ENCODE results near the gene KSR1.

Gene KSR1

DNA sequence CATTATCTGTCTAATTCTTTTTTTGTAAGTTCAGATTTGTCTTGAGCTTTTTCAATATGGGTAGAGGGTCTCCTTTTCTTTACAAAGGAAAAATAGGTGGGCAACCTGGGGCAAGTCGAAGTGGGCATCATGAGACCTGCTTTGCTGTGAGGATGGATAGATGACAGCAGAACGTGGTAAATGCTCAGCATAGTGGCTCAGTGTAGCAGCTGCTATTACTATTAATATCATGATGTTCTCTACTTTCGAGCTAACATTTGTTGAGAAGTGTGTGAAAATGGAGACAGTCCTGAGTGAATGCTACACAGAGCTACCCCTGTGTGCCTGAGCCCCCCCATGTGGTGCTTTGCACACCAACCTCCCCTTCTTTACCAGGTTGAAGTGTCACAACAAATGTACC, 135.7 kb downstream of the KSR1 start:
- no peak for DNase-seq (ENCODE audit: low spot score)

- DNase-seq (ENCODE audit: low spot score), result no peak
These were observed 137.1 kb downstream of the KSR1 start for GRCh38 chr17:27593232-27593856.

GRCh38 chr17:27593857-27594255, 137.6 kb downstream of the KSR1 start:
- DNase-seq (ENCODE audit: low spot score), result no peak

GRCh38 chr17:27595208-27595607, 139.0 kb downstream of the KSR1 start:
- no peak for DNase-seq (ENCODE audit: low spot score)

GRCh38 chr17:27596096-27596495, 139.8 kb downstream of the KSR1 start:
- DNase-seq (ENCODE audit: low spot score), result no peak

DNA sequence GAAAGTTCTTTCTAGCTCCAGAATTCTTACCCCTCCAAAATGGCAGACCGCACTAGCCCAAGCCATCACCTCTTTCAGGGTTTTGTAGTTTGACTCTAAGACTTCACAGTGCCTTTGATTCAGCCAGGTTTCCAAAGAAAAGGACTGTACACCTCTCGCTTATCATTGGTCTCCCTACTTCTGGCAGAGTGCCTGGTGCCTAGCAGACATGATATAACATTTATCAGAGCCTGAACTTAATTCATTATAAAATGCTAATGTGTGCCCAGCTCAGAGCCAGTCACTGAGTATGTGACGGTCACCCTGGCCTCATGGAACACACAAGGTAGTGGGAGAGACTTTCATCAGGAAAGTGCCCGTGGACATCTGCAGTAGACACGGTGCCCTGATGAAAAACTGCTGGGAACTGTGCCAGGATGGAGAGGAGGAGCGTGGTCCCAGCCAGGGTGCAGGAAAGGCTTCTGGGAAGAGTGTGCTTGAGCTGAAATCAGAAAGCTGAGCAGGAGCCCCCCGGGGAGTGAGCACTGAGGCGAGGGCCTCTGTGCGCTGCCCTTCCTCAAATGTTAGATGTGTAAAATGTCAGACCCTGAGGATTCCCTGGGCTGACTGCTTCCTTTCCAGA, 140.4 kb downstream of the KSR1 start:
- no peak for DNase-seq (ENCODE audit: low spot score)

DNA sequence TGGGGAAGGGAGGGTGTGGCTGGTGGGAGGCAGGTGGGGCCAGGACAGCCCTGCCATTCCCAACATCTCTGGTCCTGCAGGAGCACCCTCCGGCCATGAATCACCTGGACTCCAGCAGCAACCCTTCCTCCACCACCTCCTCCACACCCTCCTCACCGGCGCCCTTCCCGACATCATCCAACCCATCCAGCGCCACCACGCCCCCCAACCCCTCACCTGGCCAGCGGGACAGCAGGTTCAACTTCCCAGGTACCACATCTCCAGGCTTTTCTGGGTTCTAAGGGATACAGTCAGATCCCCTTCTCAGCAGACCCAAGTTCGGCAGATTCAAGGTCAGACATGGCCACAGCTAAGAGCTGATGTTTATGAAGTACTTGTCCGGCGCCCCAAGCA, 140.9 kb downstream of the KSR1 start:
- DNase-seq (ENCODE audit: low spot score), result no peak

GRCh38 chr17:27597783-27598320, 141.6 kb downstream of the KSR1 start:
- DNase-seq (ENCODE audit: low spot score), result no peak

DNA sequence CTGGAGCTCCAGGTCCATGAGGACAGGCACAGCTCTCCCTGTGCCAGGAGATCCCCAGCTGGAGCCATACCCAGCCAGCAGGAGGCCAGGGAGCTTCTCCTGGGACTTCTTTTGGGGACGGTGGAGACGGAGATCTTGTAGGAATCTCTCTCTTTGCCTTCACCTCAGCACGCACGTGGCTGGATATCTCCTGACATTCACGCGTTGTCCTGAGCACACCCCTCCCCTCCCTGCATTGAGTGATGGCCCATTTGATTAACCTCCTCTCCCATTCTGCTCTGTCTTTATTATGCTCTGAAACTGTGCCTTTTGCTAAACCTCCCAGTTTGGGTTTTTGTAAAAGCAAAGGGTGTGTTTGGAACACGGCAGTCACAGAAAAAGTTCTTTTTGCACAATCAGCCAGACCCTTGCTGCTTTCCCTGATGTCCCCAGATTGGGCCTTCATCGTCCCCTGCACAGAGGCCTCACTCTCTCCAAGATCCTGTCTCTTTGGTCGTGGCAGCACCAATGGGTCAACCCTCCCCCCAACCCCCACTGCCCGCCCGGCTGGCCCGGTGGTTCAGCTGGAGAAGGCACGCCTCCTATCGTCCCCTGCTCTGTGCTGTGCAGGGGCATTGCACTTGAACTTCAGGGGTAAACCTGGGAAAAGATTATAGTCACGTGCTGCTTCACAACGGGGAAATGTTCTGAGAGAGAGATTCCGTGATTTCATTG, 142.2 kb downstream of the KSR1 start:
- DNase-seq (ENCODE audit: low spot score), result no peak

DNA sequence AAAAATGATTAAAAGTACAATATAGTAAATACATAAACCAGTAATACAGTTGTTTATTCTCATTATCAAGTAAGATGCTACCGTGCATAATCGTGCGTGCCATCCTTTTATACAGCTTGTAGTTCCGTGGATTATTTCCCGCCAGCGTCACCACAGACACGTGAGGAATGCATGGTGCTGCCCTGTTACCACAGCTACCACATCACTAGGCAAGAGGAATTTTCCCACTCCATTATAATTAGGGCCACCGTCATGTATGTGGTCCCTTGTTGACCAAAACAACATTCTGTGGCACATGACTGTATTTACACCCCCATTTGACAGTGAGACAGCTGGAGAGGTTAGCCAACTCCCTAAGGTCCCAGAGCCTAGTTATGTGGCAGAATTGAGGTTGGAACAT, 144.2 kb downstream of the KSR1 start:
- DNase-seq (ENCODE audit: low spot score), result no peak

DNA sequence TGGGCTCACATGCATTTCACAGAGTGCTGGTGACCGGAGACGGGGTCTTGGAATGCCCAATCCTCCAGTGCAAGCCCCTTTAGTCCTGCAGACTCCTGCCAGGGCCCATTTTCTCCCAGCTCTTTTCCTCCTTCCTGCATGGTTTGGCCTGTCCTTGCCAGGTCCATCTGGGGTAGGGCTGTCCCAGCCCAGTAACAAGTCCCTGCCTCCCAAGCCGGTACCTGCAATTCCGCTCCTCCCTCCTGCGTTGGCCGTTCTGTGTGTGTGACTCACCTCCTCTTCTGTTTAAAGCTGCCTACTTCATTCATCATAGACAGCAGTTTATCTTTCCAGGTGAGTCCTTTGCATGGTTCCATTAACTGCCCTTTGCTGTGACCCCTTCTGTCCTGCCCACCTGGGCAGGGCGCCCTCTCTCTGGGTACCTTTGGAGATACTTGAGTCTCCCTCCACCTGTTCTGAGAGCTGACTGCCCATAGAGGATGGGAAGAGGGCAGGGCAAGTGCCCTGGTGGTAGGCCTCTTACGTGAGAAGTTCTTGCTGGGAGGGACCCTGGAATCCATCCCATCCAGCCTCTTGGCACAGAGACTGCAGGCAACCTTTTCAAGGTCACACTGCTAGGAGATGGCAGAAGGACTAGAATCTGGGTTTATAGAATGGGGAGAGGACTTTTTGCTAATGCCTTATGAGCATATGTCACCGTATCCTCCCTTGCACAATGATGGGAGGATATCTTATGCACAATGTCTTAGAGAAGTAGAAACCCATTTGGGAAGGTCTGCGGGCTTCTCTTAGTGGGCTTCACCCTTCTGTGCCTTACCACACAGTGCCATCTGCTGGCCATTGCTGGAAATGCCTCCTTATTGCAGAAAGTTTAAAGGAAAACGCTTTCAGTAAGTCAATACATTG, 145.1 kb downstream of the KSR1 start:
- DNase-seq (ENCODE audit: low spot score), result peak; percentile 64

GRCh38 chr17:27601975-27602302, 145.7 kb downstream of the KSR1 start:
- no peak for DNase-seq (ENCODE audit: low spot score)

DNA sequence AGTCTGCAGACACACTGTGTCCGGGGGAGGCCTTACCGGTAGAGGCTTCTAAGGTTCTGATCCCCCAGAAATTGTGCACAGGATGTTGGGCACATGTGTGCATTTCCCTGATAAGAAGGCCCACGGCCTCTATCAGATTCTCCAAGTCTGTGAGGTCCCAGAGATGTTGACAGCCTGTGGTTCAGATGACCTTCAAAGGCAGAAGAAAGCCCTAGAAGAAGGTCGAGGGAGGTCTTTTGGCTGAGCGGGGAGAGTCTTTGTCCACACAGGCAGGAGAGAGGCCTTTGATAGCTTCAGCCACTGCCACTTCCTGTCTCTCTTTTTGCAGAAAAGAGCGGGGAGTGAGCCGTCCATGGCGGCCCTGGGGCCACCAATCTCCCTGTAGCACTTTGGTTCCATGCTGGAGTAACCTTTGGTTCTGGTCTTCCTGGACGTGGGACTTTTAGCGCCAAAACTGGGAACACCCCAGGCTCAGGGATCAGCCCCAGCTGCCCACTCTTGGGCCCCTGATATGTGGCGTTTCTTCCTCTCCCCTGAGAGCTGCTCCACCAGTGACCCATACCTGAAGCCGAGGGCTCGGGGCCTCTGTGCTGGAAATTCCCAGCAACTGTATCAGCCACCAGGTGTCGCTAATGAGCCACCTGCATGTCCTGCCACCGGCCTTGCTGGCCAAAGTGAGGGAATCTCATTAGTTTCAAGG, 146.6 kb downstream of the KSR1 start:
- DNase-seq (ENCODE audit: low spot score), result peak; percentile 50

DNA sequence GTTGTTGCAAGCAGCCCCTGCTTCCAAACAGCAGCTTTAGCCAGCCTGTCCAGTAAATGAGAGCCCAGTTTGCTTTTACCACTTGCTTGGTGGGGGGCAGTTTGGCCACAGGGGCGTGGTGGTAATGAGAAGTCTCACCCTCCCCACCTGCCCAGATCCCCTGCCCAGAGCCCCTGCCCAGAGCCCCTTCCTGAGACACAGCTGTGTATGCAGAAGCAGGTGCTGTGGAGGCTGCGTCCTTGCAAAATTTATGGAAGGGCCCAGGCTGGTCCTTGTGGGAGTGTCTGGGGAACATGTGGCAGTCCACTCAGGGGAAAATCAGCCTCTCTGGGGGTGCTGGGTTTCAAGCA, 147.1 kb downstream of the KSR1 start:
- DNase-seq (ENCODE audit: low spot score), result no peak

GRCh38 chr17:27603880-27604794, 147.9 kb downstream of the KSR1 start:
- no peak for DNase-seq (ENCODE audit: low spot score)

- DNase-seq (ENCODE audit: low spot score), result no peak
These were observed 149.2 kb downstream of the KSR1 start for GRCh38 chr17:27605409-27605808.

DNA sequence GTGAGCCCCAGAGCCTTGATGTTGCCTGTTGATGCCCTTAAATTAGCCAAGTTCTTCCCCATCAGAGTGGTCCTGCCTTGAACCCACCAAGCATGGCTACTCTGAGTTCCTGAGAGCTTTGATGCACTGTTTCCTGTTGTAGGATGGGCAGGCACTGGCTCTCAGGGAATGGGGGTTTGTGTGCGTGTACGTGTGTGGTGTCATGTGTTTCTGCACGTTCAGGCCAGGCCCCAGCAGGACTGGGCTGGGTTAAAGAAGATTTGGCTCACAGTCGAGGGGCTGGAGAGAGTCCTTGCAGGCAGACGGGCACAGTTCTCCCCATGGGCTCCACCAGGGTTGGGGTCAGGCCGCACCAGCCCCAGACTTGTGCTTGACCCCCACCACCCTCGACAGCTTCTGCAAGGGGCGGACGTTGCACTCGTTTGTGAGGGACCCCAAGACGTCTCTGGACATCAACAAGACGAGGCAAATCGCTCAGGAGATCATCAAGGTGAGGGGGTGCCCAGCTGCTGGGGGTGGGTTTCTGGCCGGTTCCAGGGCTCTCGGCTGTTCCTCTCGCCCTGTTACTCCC, 151.4 kb downstream of the KSR1 start:
- no peak for DNase-seq (ENCODE audit: low spot score)

- DNase-seq (ENCODE audit: low spot score), result no peak
These were observed 152.3 kb downstream of the KSR1 start for GRCh38 chr17:27608328-27609230.

- DNase-seq (ENCODE audit: low spot score), result no peak
These were observed 153.5 kb downstream of the KSR1 start for GRCh38 chr17:27609611-27610303.

Data from putamen (tissue), 1 donor.